ENCODE results near the gene CDC34. TPM values are rescaled to one million over a fixed set of nuclear protein-coding genes. Genes with fewer than 3 reads are reported as not detected.

Gene CDC34
- total RNA-seq, 1 experiment from 2014 or later: 61.3 TPM

GRCh38 chr19:497869-498510, 33.6 kb upstream of the CDC34 start:
- H3K36me3 Mint-ChIP-seq (ENCODE audit: insufficient read depth, unreplicated experiment): peaks cover 8% of the 10 kb centered on the region
- H3K9me3 Mint-ChIP-seq (ENCODE audit: unreplicated experiment): peaks cover 9% of the 10 kb centered on the region
- H3K4me1 Mint-ChIP-seq (ENCODE audit: insufficient read depth, unreplicated experiment): no peaks in the 10 kb centered on the region
- ChIA-PET POLR2A (no interaction called here), CTCF (interaction anchor here (0.6 to 1.5 kb wide), 2 partner anchors 12 to 1737 kb away, joined by 3 to 4 read pairs; no protein-coding TSS in a partner anchor)
- H3K27ac Mint-ChIP-seq (ENCODE audit: low read depth, unreplicated experiment): no peak overlapping the region
- no peak for DNase-seq (ENCODE audit: unreplicated experiment)
- intact Hi-C loops (cut with micrococcal nuclease): no loop called here
- no peak overlapping the region for H3K4me3 Mint-ChIP-seq (ENCODE audit: unreplicated experiment)
- no peak for TF ChIP-seq CTCF (IDR thresholded peaks at IDR 0.05; ENCODE audit: unreplicated experiment)
- H3K27me3 Mint-ChIP-seq (ENCODE audit: insufficient read depth, unreplicated experiment): peaks cover 20% of the 10 kb centered on the region
- BruUV-seq (replicated peaks): no TSS peak

- peaks cover 20% of the 10 kb centered on the region for H3K27me3 Mint-ChIP-seq (ENCODE audit: insufficient read depth, unreplicated experiment)
- no peak overlapping the region for H3K27ac Mint-ChIP-seq (ENCODE audit: low read depth, unreplicated experiment)
- no TSS peak for BruUV-seq (replicated peaks)
- intact Hi-C loops (cut with micrococcal nuclease): no loop called here
- ChIA-PET POLR2A (no interaction called here), CTCF (interaction anchor here (1.5 kb wide), 1 partner anchor 12 kb away, joined by 4 read pairs; no protein-coding TSS in a partner anchor)
- TF ChIP-seq CTCF (IDR thresholded peaks at IDR 0.05; ENCODE audit: unreplicated experiment): no peak
- DNase-seq (ENCODE audit: unreplicated experiment): no peak
- H3K4me1 Mint-ChIP-seq (ENCODE audit: insufficient read depth, unreplicated experiment): no peaks in the 10 kb centered on the region
- H3K36me3 Mint-ChIP-seq (ENCODE audit: insufficient read depth, unreplicated experiment): peaks cover 6% of the 10 kb centered on the region
- H3K4me3 Mint-ChIP-seq (ENCODE audit: unreplicated experiment): no peak overlapping the region
- H3K9me3 Mint-ChIP-seq (ENCODE audit: unreplicated experiment): peaks cover 6% of the 10 kb centered on the region
Observed at GRCh38 chr19:498511-498891, 33.1 kb upstream of the CDC34 start.

GRCh38 chr19:498977-499623, 32.5 kb upstream of the CDC34 start:
- Mint-ChIP-seq H3K4me1 (ENCODE audit: insufficient read depth, unreplicated experiment) (no peaks in the 10 kb centered on the region), H3K4me3 (ENCODE audit: unreplicated experiment) (no peak overlapping the region), H3K9me3 (ENCODE audit: unreplicated experiment) (peaks cover under 1% of the 10 kb centered on the region), H3K36me3 (ENCODE audit: insufficient read depth, unreplicated experiment) (peaks cover 6% of the 10 kb centered on the region), H3K27ac (ENCODE audit: low read depth, unreplicated experiment) (no peak overlapping the region), H3K27me3 (ENCODE audit: insufficient read depth, unreplicated experiment) (peaks cover 20% of the 10 kb centered on the region)
- no TSS peak for BruUV-seq (replicated peaks)
- intact Hi-C loops (cut with micrococcal nuclease): no loop called here
- ChIA-PET CTCF (no interaction called here), POLR2A (no interaction called here)
- DNase-seq (ENCODE audit: unreplicated experiment): no peak
- TF ChIP-seq CTCF (IDR thresholded peaks at IDR 0.05; ENCODE audit: unreplicated experiment): no peak

- no peaks in the 10 kb centered on the region for H3K4me1 Mint-ChIP-seq (ENCODE audit: insufficient read depth, unreplicated experiment)
- no peaks in the 10 kb centered on the region for H3K9me3 Mint-ChIP-seq (ENCODE audit: unreplicated experiment)
- BruUV-seq (replicated peaks): no TSS peak
- H3K36me3 Mint-ChIP-seq (ENCODE audit: insufficient read depth, unreplicated experiment): peaks cover 6% of the 10 kb centered on the region
- DNase-seq (ENCODE audit: unreplicated experiment): no peak
- CTCF ChIA-PET: no interaction called here
- H3K27ac Mint-ChIP-seq (ENCODE audit: low read depth, unreplicated experiment): no peak overlapping the region
- H3K27me3 Mint-ChIP-seq (ENCODE audit: insufficient read depth, unreplicated experiment): peaks cover 20% of the 10 kb centered on the region
- no peak for TF ChIP-seq CTCF (IDR thresholded peaks at IDR 0.05; ENCODE audit: unreplicated experiment)
- intact Hi-C loops (cut with micrococcal nuclease): loop anchor here (10.0 kb wide), 1 partner anchor 117 kb away; no protein-coding TSS in a partner anchor
- H3K4me3 Mint-ChIP-seq (ENCODE audit: unreplicated experiment): no peak overlapping the region
- POLR2A ChIA-PET: no interaction called here
Observed at GRCh38 chr19:501646-502045, 29.9 kb upstream of the CDC34 start.
